Neuronal stem cell (in vitro differentiated cells): ENCODE data around the gene RNF213.

ENCODE experiments used
- DNase-seq: peaks from one replicate; pipeline ENCODE4 v3.0.0-alpha.2; 2013; ENCODE audit warnings: low spot score
- H2AFZ ChIP-seq: one replicate; pipeline ENCODE4 v1.6.1; 2013; ENCODE audit warnings: mild to moderate bottlenecking, low read length, inconsistent platforms
- H2AK5ac ChIP-seq: 2 replicates; pipeline ENCODE4 v1.6.1; 2013; ENCODE audit warnings: low read depth, mild to moderate bottlenecking, inconsistent platforms, low read length, moderate library complexity, mixed read lengths
- H2BK120ac ChIP-seq: 2 replicates; pipeline ENCODE4 v1.6.1; 2013; ENCODE audit warnings: low read depth, mild to moderate bottlenecking, inconsistent platforms, low read length, moderate library complexity, mixed read lengths
- H2BK12ac ChIP-seq: one replicate; pipeline ENCODE4 v1.6.1; 2013; ENCODE audit warnings: low read length, inconsistent platforms
- H2BK15ac ChIP-seq: 2 replicates; pipeline ENCODE4 v1.6.1; 2013; ENCODE audit warnings: mild to moderate bottlenecking, low read length, inconsistent platforms, mixed read lengths
- H2BK5ac ChIP-seq: one replicate; pipeline ENCODE4 v1.6.1; 2013; ENCODE audit warnings: inconsistent platforms, mild to moderate bottlenecking, low read length, moderate library complexity
- H3K14ac ChIP-seq: one replicate; pipeline ENCODE4 v1.6.1; 2013; ENCODE audit warnings: low read length, inconsistent platforms
- H3K18ac ChIP-seq: 2 replicates; pipeline ENCODE4 v1.6.1; 2013; ENCODE audit warnings: low read length, inconsistent platforms
- H3K23ac ChIP-seq: 2 replicates; pipeline ENCODE4 v1.6.1; 2013; ENCODE audit warnings: low read depth, mild to moderate bottlenecking, mixed read lengths, low read length, inconsistent platforms; ENCODE audit not compliant: poor library complexity
- H3K27ac ChIP-seq: replicated peaks from 3 replicates; pipeline ENCODE4 v1.5.1; 2013; ENCODE audit warnings: low read length, inconsistent platforms
- H3K27me3 ChIP-seq, 3 experiments: 2 replicates each; pipeline ENCODE4 v1.6.1; 2013; ENCODE audit warnings: low read length in 3 of 3, mild to moderate bottlenecking in 2 of 3, inconsistent platforms in 1 of 3, low read depth in 1 of 3, mixed read lengths in 1 of 3, moderate library complexity in 1 of 3; ENCODE audit not compliant: control insufficient read depth in 3 of 3, insufficient read depth in 3 of 3
- H3K36me3 ChIP-seq, 2 donors: replicated peaks in 1 of 2; 2 replicates each; pipeline ENCODE4 v1.6.1; 2013; ENCODE audit warnings: low read length in 2 of 2; ENCODE audit not compliant: control insufficient read depth in 2 of 2, insufficient read depth in 2 of 2
- H3K4ac ChIP-seq: 2 replicates; pipeline ENCODE4 v1.6.1; 2013; ENCODE audit warnings: inconsistent platforms, mild to moderate bottlenecking, low read length, moderate library complexity
- H3K4me1 ChIP-seq, 2 donors: 1 replicate in 1 of 2; 2 replicates in 1 of 2; pipeline ENCODE4 v1.6.1; 2013; ENCODE audit warnings: low read length in 2 of 2, low read depth in 1 of 2; ENCODE audit not compliant: control insufficient read depth in 2 of 2, insufficient read depth in 1 of 2
- H3K4me2 ChIP-seq: one replicate; pipeline ENCODE4 v1.6.1; 2013; ENCODE audit warnings: mild to moderate bottlenecking, low read length, inconsistent platforms; ENCODE audit not compliant: insufficient read depth, poor library complexity, severe bottlenecking
- H3K4me3 ChIP-seq, 2 donors: 2 replicates each; pipeline ENCODE4 v1.5.1; 2013; ENCODE audit warnings: low read length in 2 of 2, mild to moderate bottlenecking in 2 of 2, inconsistent platforms in 1 of 2, moderate library complexity in 1 of 2
- H3K79me1 ChIP-seq: one replicate; pipeline ENCODE4 v1.6.1; 2013; ENCODE audit warnings: low read depth, mild to moderate bottlenecking, inconsistent platforms, low read length, moderate library complexity
- H3K9ac ChIP-seq: one replicate; pipeline ENCODE4 v1.6.1; 2013; ENCODE audit warnings: mild to moderate bottlenecking, low read depth, low read length, inconsistent platforms; ENCODE audit not compliant: poor library complexity
- H3K9me3 ChIP-seq, 2 donors: replicated peaks in 1 of 2; 2 replicates each; pipeline versions ENCODE3 to v1.6.1; 2013; ENCODE audit warnings: low read length in 2 of 2, mild to moderate bottlenecking in 2 of 2, inconsistent platforms in 1 of 2, low read depth in 1 of 2, mixed read lengths in 1 of 2, moderate library complexity in 1 of 2; ENCODE audit not compliant: control insufficient read depth in 2 of 2, insufficient read depth in 1 of 2
- H4K8ac ChIP-seq: one replicate; pipeline ENCODE4 v1.6.1; 2013; ENCODE audit warnings: low read depth, mild to moderate bottlenecking, inconsistent platforms, low read length, moderate library complexity
- H4K91ac ChIP-seq: one replicate; pipeline ENCODE4 v1.6.1; 2013; ENCODE audit warnings: low read length, low read depth, mild to moderate bottlenecking, inconsistent platforms; ENCODE audit not compliant: poor library complexity
- WGBS, 2 donors: extraction: QIAGEN DNeasy Blood & Tissue Kit; methylation state at CpG; one replicate each; pipeline ENCODE4 v1.1.7; 2013; ENCODE audit warnings: missing lambda C conversion rate in 2 of 2, mixed read lengths in 1 of 2; ENCODE audit not compliant: insufficient read length in 2 of 2, insufficient replicate concordance in 1 of 2; ENCODE audit errors: extremely low coverage in 2 of 2; 5-methylcytosine and 5-hydroxymethylcytosine counted together

Gene RNF213

DNA sequence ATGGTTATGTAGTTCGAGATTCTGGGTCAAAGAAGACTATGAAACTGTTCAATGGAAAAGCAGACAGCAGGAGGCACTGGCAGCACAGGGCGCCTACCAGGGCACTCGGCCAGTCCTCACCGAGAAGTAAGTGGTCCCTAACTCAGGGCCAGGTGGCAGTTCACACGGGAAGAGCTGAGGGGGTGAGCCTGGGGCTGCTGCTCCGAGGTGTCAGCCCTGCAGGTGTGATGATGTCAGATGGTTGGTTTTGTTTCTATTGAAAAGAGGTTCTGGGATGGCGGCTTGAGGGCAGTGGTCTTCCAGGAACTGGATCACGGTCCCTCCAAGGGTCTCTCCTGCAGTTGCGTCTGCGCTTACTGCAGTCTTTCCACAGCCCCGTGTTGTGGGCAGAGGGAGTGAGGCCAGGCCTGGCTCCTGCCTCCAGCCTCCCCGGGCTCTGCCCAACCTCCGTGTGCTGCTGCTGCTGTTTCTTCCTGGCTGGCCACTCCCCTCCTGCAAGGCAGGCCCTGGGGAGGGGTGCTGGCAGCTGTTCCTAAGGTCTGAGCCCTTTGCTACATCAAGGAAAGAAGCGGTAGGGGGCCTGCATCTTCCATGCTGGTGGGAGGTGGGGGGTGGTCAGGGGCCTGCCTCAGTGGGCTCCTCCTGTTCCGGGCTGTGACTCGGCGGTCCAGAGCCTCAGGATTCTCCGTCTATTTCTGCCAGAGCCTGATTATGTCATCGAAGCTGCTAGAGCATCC lies 22.6 kb downstream of the RNF213 start:
- no peak overlapping the region for H4K8ac ChIP-seq
- peaks cover 10% of the 10 kb centered on the region for H3K79me1 ChIP-seq
- no peak overlapping the region for H2AK5ac ChIP-seq
- no peak overlapping the region for H3K4me2 ChIP-seq
- no peak overlapping the region for H3K4ac ChIP-seq
- no peak for DNase-seq
- no peak overlapping the region for H2BK12ac ChIP-seq
- H3K4me1 ChIP-seq: peaks cover 0 to 6% of the 10 kb centered on the region in 2 donors
- H2BK120ac ChIP-seq: no peak overlapping the region
- H3K9me3 ChIP-seq: no peaks in the 10 kb centered on the region
- H3K14ac ChIP-seq: peak overlapping the region; percentile 47
- peaks cover 4 to 11% of the 10 kb centered on the region in 2 donors for H3K36me3 ChIP-seq
- no CpG with 5 or more reads among the region's 19 CpGs for WGBS, 2 donors
- H4K91ac ChIP-seq: no peak overlapping the region
- no peak overlapping the region for H3K9ac ChIP-seq
- peak overlapping the region; percentile 43 for H3K23ac ChIP-seq
- H3K18ac ChIP-seq: no peak overlapping the region
- no peak overlapping the region for H2BK15ac ChIP-seq
- no peaks in the 10 kb centered on the region for H3K27me3 ChIP-seq
- H3K4me3 ChIP-seq: no peak overlapping the region
- no peak overlapping the region for H2BK5ac ChIP-seq
- no peak overlapping the region for H3K27ac ChIP-seq
- no peak overlapping the region for H2AFZ ChIP-seq

DNA sequence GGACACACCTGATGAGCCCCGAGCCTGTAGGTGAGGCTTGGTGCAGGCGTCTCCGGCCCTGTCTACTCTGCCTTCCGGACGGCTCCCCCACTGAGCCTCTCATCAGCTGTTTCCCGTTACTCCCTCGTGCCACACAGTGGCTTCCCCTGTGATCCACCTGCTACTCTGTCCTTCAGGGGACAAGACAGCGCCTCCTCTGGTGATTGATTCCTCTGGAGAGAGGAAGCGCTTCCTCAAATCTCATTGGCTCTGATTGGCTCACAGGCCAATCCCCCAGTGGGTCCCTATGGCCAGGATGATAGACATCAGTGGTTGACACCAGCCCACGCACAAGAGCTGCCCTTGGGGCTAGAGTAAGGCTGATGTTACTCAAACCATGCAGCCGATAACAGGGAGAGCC lies 24.0 kb downstream of the RNF213 start:
- H2BK120ac ChIP-seq: no peak overlapping the region
- peak overlapping the region; percentile 57 for H3K18ac ChIP-seq
- no peak overlapping the region for H4K91ac ChIP-seq
- peaks cover 0 to 6% of the 10 kb centered on the region in 2 donors for H3K4me1 ChIP-seq
- no peak overlapping the region for H4K8ac ChIP-seq
- H3K79me1 ChIP-seq: peaks cover 6% of the 10 kb centered on the region
- H3K4ac ChIP-seq: no peak overlapping the region
- peak overlapping the region; percentile 77 for H3K9ac ChIP-seq
- no peak overlapping the region for H2BK15ac ChIP-seq
- no peak overlapping the region for H3K4me2 ChIP-seq
- H2AK5ac ChIP-seq: no peak overlapping the region
- H3K27me3 ChIP-seq: no peaks in the 10 kb centered on the region
- H2BK5ac ChIP-seq: no peak overlapping the region
- no peaks in the 10 kb centered on the region for H3K9me3 ChIP-seq
- no peak overlapping the region for H3K14ac ChIP-seq
- H3K4me3 ChIP-seq: no peak overlapping the region
- H3K36me3 ChIP-seq: peaks cover 4 to 20% of the 10 kb centered on the region in 2 donors
- no peak overlapping the region for H2BK12ac ChIP-seq
- no peak overlapping the region for H3K27ac ChIP-seq
- peak overlapping the region; percentile 73 for H3K23ac ChIP-seq
- no peak for DNase-seq
- H2AFZ ChIP-seq: no peak overlapping the region
- no CpG with 5 or more reads among the region's 11 CpGs for WGBS, 2 donors

GRCh38 chr17:80285237-80285920 lies 24.7 kb downstream of the RNF213 start:
- H4K8ac ChIP-seq: no peak overlapping the region
- no peak overlapping the region for H4K91ac ChIP-seq
- no peak overlapping the region for H2BK5ac ChIP-seq
- H2BK12ac ChIP-seq: no peak overlapping the region
- peak overlapping the region; percentile 77 for H3K9ac ChIP-seq
- H3K4ac ChIP-seq: no peak overlapping the region
- peak overlapping the region; percentile 2 for H2AK5ac ChIP-seq
- DNase-seq: no peak
- H3K4me3 ChIP-seq: no peak overlapping the region
- no peak overlapping the region for H3K14ac ChIP-seq
- H3K4me2 ChIP-seq: no peak overlapping the region
- no peak overlapping the region for H2BK120ac ChIP-seq
- peak overlapping the region; percentile 73 for H3K23ac ChIP-seq
- peaks cover 0 to 2% of the 10 kb centered on the region in 2 donors for H3K9me3 ChIP-seq
- no peaks in the 10 kb centered on the region for H3K27me3 ChIP-seq
- H2BK15ac ChIP-seq: no peak overlapping the region
- peaks cover 6% of the 10 kb centered on the region for H3K79me1 ChIP-seq
- H3K36me3 ChIP-seq: peaks cover 9 to 27% of the 10 kb centered on the region in 2 donors
- no CpG with 5 or more reads among the region's 19 CpGs for WGBS, 2 donors
- peaks cover 0 to 4% of the 10 kb centered on the region in 2 donors for H3K4me1 ChIP-seq
- no peak overlapping the region for H3K27ac ChIP-seq
- H3K18ac ChIP-seq: no peak overlapping the region
- H2AFZ ChIP-seq: no peak overlapping the region

GRCh38 chr17:80286638-80286960 lies 25.9 kb downstream of the RNF213 start:
- Histone ChIP-seq H3K4me1 (peaks cover 0 to 4% of the 10 kb centered on the region in 2 donors), H3K14ac (peak overlapping the region; percentile 94), H2AK5ac (no peak overlapping the region), H3K9ac (peak overlapping the region; percentile 70), H3K4me2 (no peak overlapping the region), H4K91ac (no peak overlapping the region), H3K27me3 (no peaks in the 10 kb centered on the region), H2BK15ac (no peak overlapping the region), H3K4me3 (no peak overlapping the region), H3K36me3 (peaks cover 15 to 39% of the 10 kb centered on the region in 2 donors), H3K23ac (no peak overlapping the region), H2BK120ac (no peak overlapping the region), H2BK12ac (no peak overlapping the region), H3K27ac (no peak overlapping the region), H2BK5ac (no peak overlapping the region), H3K18ac (peak overlapping the region; percentile 28), H3K79me1 (peaks cover 2% of the 10 kb centered on the region), H2AFZ (no peak overlapping the region), H4K8ac (no peak overlapping the region), H3K4ac (peak overlapping the region; percentile 66), H3K9me3 (peaks cover 0 to 2% of the 10 kb centered on the region in 2 donors)
- WGBS, 2 donors: no CpG with 5 or more reads among the region's 5 CpGs
- no peak for DNase-seq
